K562 (cell line): ENCODE data around the gene CCSER1. TPM values are rescaled to one million over a fixed set of nuclear protein-coding genes. Genes with fewer than 3 reads are reported as not detected.

ENCODE experiments used
- ATAC-seq: fragments of 200-7000 bp; cut with Tn5 transposase; 3 replicates; pipeline ENCODE4 v1.9.1; 2020; ENCODE audit warnings: moderate library complexity
- BruUV-seq: library from RNA; stranded (reverse); fragments of 400-500 nt; replicated peaks from 2 replicates; lab custom pipeline; 2021; lab: Mats Ljungman, UMichigan
- CTCF ChIA-PET: fragments of 300-600 bp; formaldehyde crosslinking; extraction: SDS; loops from one replicate; lab custom pipeline; 2021; ENCODE audit warnings: low intra/inter-chr PET ratio; lab: Yijun Ruan, JAX
- POLR2A ChIA-PET: fragments of 300-600, 350-650 bp; sonication (Branson Sonifier 250); formaldehyde crosslinking; extraction: SDS; loops from one replicate; lab custom pipeline; 2021; ENCODE audit warnings: antibody characterized with exemption, inconsistent platforms; lab: Yijun Ruan, JAX
- DNase-seq, 4 experiments: peaks; one replicate each; pipeline versions ENCODE4 v3.0.0 to v3.0.0-alpha.2; 2011 to 2018; ENCODE audit warnings: low spot score in 3 of 4, mixed read lengths in 3 of 4; ENCODE audit errors: extremely low read depth in 1 of 4
- FAIRE-seq: peaks from 2 replicates; lab custom pipeline; 2011; peaks lifted over from hg19 to GRCh38; lab: Jason Lieb, UNC
- H2AFZ ChIP-seq: 2 replicates; pipeline ENCODE4 v1.6.0; 2011; ENCODE audit warnings: low read depth, low read length, control low read depth, inconsistent platforms
- H3K27ac ChIP-seq: fragments of 200-600 bp; 3 replicates; pipeline ENCODE4 v1.8.0; 2011; ENCODE audit warnings: low read depth, mild to moderate bottlenecking, control low read depth, inconsistent platforms, low read length, moderate library complexity, mixed read lengths; ENCODE audit errors: extremely low read depth
- H3K27me3 ChIP-seq, 2 experiments: fragments of 300-600 bp in 1 of 2; 2 replicates in 1 of 2; 3 replicates in 1 of 2; pipeline versions ENCODE4 v1.6.0 to v1.8.0; 2011; ENCODE audit warnings: inconsistent platforms in 2 of 2, low read length in 2 of 2, mild to moderate bottlenecking in 1 of 2, mixed read lengths in 1 of 2, moderate library complexity in 1 of 2; ENCODE audit not compliant: control insufficient read depth in 2 of 2, insufficient read depth in 2 of 2
- H3K36me3 ChIP-seq: fragments of 300-600 bp; 3 replicates; pipeline ENCODE4 v1.8.0; 2011; ENCODE audit warnings: mild to moderate bottlenecking, low read length, inconsistent platforms; ENCODE audit not compliant: control insufficient read depth, insufficient read depth
- H3K4me1 ChIP-seq, 2 experiments: fragments of 200-600 bp in 1 of 2; replicated peaks in 1 of 2; 2 replicates in 1 of 2; 3 replicates in 1 of 2; pipeline versions ENCODE4 v1.5.1 to v1.8.0; 2011; ENCODE audit warnings: inconsistent platforms in 2 of 2, low read length in 2 of 2, mild to moderate bottlenecking in 1 of 2, mixed read lengths in 1 of 2, moderate library complexity in 1 of 2; ENCODE audit not compliant: control insufficient read depth in 2 of 2, insufficient read depth in 2 of 2
- H3K4me2 ChIP-seq: 2 replicates; pipeline ENCODE4 v1.6.1; 2011; ENCODE audit warnings: low read length, control low read depth, inconsistent platforms, mixed read lengths; ENCODE audit not compliant: insufficient read depth
- H3K4me3 ChIP-seq: fragments of 200-600 bp; sonication (generic), shearing (Covaris generic); 2 replicates; pipeline ENCODE4 v1.5.1; 2016; ENCODE audit warnings: control low read depth, inconsistent platforms
- H3K79me2 ChIP-seq: fragments of 200-600 bp; 3 replicates; pipeline ENCODE4 v1.8.0; 2011; ENCODE audit warnings: low read length, inconsistent platforms; ENCODE audit not compliant: control insufficient read depth, insufficient read depth
- H3K9ac ChIP-seq, 2 experiments: 2 replicates each; pipeline versions ENCODE4 v1.6.0 to v1.6.1; 2011; ENCODE audit warnings: low read depth in 2 of 2, low read length in 2 of 2, control low read depth in 1 of 2, inconsistent platforms in 1 of 2, mild to moderate bottlenecking in 1 of 2, mixed read lengths in 1 of 2; ENCODE audit not compliant: insufficient read depth in 1 of 2
- H3K9me1 ChIP-seq: one replicate; pipeline ENCODE4 v1.6.0; 2011; ENCODE audit warnings: inconsistent platforms, mild to moderate bottlenecking, low read length, moderate library complexity; ENCODE audit not compliant: control insufficient read depth, insufficient read depth
- H3K9me3 ChIP-seq: replicated peaks from 2 replicates; pipeline ENCODE4 v1.5.1; 2011; ENCODE audit warnings: low read depth, low read length, inconsistent platforms; ENCODE audit not compliant: control insufficient read depth, insufficient read depth
- H4K20me1 ChIP-seq: replicated peaks from 2 replicates; pipeline ENCODE4 v1.6.1; 2011; ENCODE audit warnings: low read length, inconsistent platforms, mixed read lengths; ENCODE audit not compliant: control insufficient read depth, insufficient read depth
- HMG20B ChIP-seq: fragments of 250-450 bp; sonication (Bioruptor Pico); IDR thresholded peaks from 2 replicates; pipeline ENCODE4 v1.5.0; 2021; ENCODE audit warnings: mild to moderate bottlenecking
- IRF9 ChIP-seq: fragments of 450-650 bp; IDR thresholded peaks from 2 replicates; pipeline ENCODE4 v1.6.1; 2016; ENCODE audit warnings: missing biosample characterization, missing genetic modification characterization
- JUND ChIP-seq, 2 experiments: IDR thresholded peaks; 2 replicates in 1 of 2; 3 replicates in 1 of 2; pipeline ENCODE4 v1.6.1; 2011; ENCODE audit warnings: borderline replicate concordance in 2 of 2, low read depth in 2 of 2, low read length in 2 of 2, improper control_type of control experiment in 1 of 2, missing biosample characterization in 1 of 2, missing genetic modification characterization in 1 of 2, missing genetic modification reagents in 1 of 2
- MBD1 ChIP-seq: fragments of 250-450 bp; sonication (Bioruptor Pico); IDR thresholded peaks from 2 replicates; pipeline ENCODE4 v1.8.0; 2022; ENCODE audit warnings: inconsistent platforms
- NR2C2 ChIP-seq, 2 experiments: fragments of 200-800 bp in 1 of 2; sonication (Bioruptor generic) in 1 of 2; sonication (generic) in 1 of 2; formaldehyde crosslinking in 1 of 2; IDR thresholded peaks; 2 replicates each; pipeline versions ENCODE4 v1.6.1 to v1.8.0; 2016 to 2022; ENCODE audit warnings: mild to moderate bottlenecking in 1 of 2, missing compliant biosample characterization in 1 of 2, missing genetic modification characterization in 1 of 2, missing genetic modification reagents in 1 of 2
- POLR2AphosphoS2 ChIP-seq: IDR thresholded peaks from 2 replicates; pipeline ENCODE4 v1.6.1; 2012; ENCODE audit warnings: low read length, improper control_type of control experiment
- SMAD3 ChIP-seq: fragments of 450-650 bp; formaldehyde crosslinking; conservative IDR thresholded peaks from 2 replicates; pipeline ENCODE4 v1.4.0; 2020; ENCODE audit warnings: mild to moderate bottlenecking
- TCF15 ChIP-seq: fragments of 250-450 bp; sonication (Bioruptor Pico); IDR thresholded peaks from 2 replicates; pipeline ENCODE4 v1.8.0; 2022; ENCODE audit warnings: moderate library complexity, mild to moderate bottlenecking, inconsistent platforms
- TRIM25 ChIP-seq: fragments of 450-650 bp; IDR thresholded peaks from 2 replicates; pipeline ENCODE4 v1.7.0; 2016; ENCODE audit warnings: borderline replicate concordance
- ZFP1 ChIP-seq: fragments of 450-650 bp; formaldehyde crosslinking; IDR thresholded peaks from 2 replicates; pipeline ENCODE4 v1.4.0; 2020; ENCODE audit warnings: mild to moderate bottlenecking, mixed read lengths
- ZNF239 ChIP-seq: fragments of 250-450 bp; sonication (Bioruptor Pico); IDR thresholded peaks from 2 replicates; pipeline ENCODE4 v1.4.0; 2020; ENCODE audit warnings: mild to moderate bottlenecking
- ZNF395 ChIP-seq: fragments of 200-800 bp; sonication (Bioruptor generic); IDR thresholded peaks from 2 replicates; pipeline ENCODE4 v1.6.1; 2017; ENCODE audit warnings: missing genetic modification characterization, missing compliant biosample characterization
- WGBS: fragments of 100-300 bp; shearing (Covaris generic); methylation state at CpG from one replicate; pipeline ENCODE4 v1.1.6; 2016; ENCODE audit warnings: low coverage, mixed read lengths; ENCODE audit not compliant: insufficient coverage; ENCODE audit errors: missing lambda C conversion rate; 5-methylcytosine and 5-hydroxymethylcytosine counted together
- in situ Hi-C: fragments of 300-500 bp; cut with MboI; formaldehyde crosslinking; loops from 4 replicates; pipeline ENCODE4 v1.15.0; 2018; ENCODE audit warnings: inconsistent platforms, mixed read lengths
- intact Hi-C: fragments of 100-400 bp; cut with micrococcal nuclease; formaldehyde crosslinking; loops from 2 replicates; pipeline ENCODE4 v1.14.2; 2022
- polyA plus RNA-seq, 8 experiments: library from polyadenylated mRNA; depleted of rRNA in 4 of 8; stranded (reverse) in 5 of 8; unstranded in 3 of 8; fragments of >200 nt; fragmentation: Nextera tagmentation in 2 of 8; fragmentation: Illumina TruSeq in 1 of 8; extraction: Ambion mirVana in 2 of 8; extraction: Trizol in 1 of 8; gene quantifications; 2 replicates each; pipeline versions ENCODE4 v1.2.1 to v1.2.3, GENCODE V29; 2011 to 2014; ENCODE audit warnings: inconsistent platforms in 1 of 8, missing spikeins in 1 of 8
- total RNA-seq, 7 experiments: library from RNA; depleted of rRNA in 6 of 7; stranded (reverse); fragments of >200 nt in 6 of 7; fragmentation: Illumina TruSeq in 2 of 7; extraction: Trizol in 2 of 7; gene quantifications; 2 replicates each; pipeline versions ENCODE4 v1.2.1 to v1.2.3, GENCODE V29; 2011 to 2021; ENCODE audit warnings: low replicate concordance in 1 of 7

CCSER1 gene
- total and polyA plus RNA-seq, 9 of the 15 experiments (the other 6 are each of a cell fraction or from before 2014, with no cell fraction given) = not detected

GRCh38 chr4:90815569-90815968 is 688.4 kb downstream of the CCSER1 start:
- no peaks in the 10 kb centered on the region for H3K9me3 ChIP-seq
- TF ChIP-seq TCF15 (CRISPR knock-in tag) (no peak), IRF9 (tag) (no peak), ZNF239 (CRISPR knock-in tag) (no peak), MBD1 (CRISPR knock-in tag) (no peak), ZFP1 (no peak), HMG20B (CRISPR knock-in tag) (no peak), JUND (IDR thresholded peaks at IDR 0.05; ENCODE audit: borderline replicate concordance, low read depth, low read length) (no peak), JUND (tag; IDR thresholded peaks at IDR 0.05; ENCODE audit: borderline replicate concordance, low read depth, low read length) (no peak), TRIM25 (no peak), SMAD3 (CRISPR knock-in tag) (no peak), POLR2AphosphoS2 (no peak), NR2C2 (CRISPR knock-in tag; IDR thresholded peaks at IDR 0.05) (no peak), NR2C2 (tag; IDR thresholded peaks at IDR 0.05) (no peak), ZNF395 (CRISPR knock-in tag) (no peak)
- BruUV-seq = no TSS peak
- WGBS = 0% methylated on average over 4 of the region's 4 CpGs
- DNase-seq (no peak), FAIRE-seq (no peak), ATAC-seq (no peak)
- ChIA-PET CTCF (no interaction called here), POLR2A (no interaction called here)
- H3K4me3 ChIP-seq = no peak overlapping the region
- H3K4me2 ChIP-seq = no peak overlapping the region
- H3K9me1 ChIP-seq = no peaks in the 10 kb centered on the region
- no peaks in the 10 kb centered on the region for H3K36me3 ChIP-seq
- no peaks in the 10 kb centered on the region for H3K27me3 ChIP-seq
- H3K9ac ChIP-seq = no peak overlapping the region
- no peaks in the 10 kb centered on the region for H3K79me2 ChIP-seq
- no peaks in the 10 kb centered on the region for H4K20me1 ChIP-seq
- H3K4me1 ChIP-seq = no peaks in the 10 kb centered on the region
- no peak overlapping the region for H3K27ac ChIP-seq
- in situ Hi-C loops = no loop called here
- no peak overlapping the region for H2AFZ ChIP-seq
- intact Hi-C loops = no loop called here
